GM19452 (cell line): ENCODE results near the gene FAM25C.
A peak's percentile ranks its signal among the peaks of the same experiment; 100 is the strongest.
"Not testable (repeated sequence)": the region's sequence is repeated elsewhere in the genome, so short reads cannot be mapped to it uniquely, and the experiment has no call there.

Experiments used
- ATAC-seq: cut with Tn5 transposase; IDR thresholded peaks from one replicate; pipeline ENCODE4 v1.9.1; 2021; ENCODE audit not compliant: unreplicated experiment

The FAM25C gene

GRCh38 chr10:47999691-48000090, at the start of gene FAM25C:
TSS of gene FAM25C (minus strand) at chr10:47999791. CDS start at chr10:47999765, 26 bp downstream.
- not testable (repeated sequence) for ATAC-seq

- ATAC-seq: not testable (repeated sequence)
Observed at GRCh38 chr10:48044557-48044956, 45.0 kb upstream of the FAM25C start.

- ATAC-seq: not testable (repeated sequence)
Observed at GRCh38 chr10:48031390-48031789, 31.8 kb upstream of the FAM25C start.

- not testable (repeated sequence) for ATAC-seq
Observed at GRCh38 chr10:48002306-48002705, 2.7 kb upstream of the FAM25C start.

GRCh38 chr10:47994045-47994444, 5.5 kb downstream of the FAM25C start:
- not testable (repeated sequence) for ATAC-seq

GRCh38 chr10:47992560-47992959, 7.0 kb downstream of the FAM25C start:
- ATAC-seq: not testable (repeated sequence)

GRCh38 chr10:47991706-47992105, 7.9 kb downstream of the FAM25C start:
- not testable (repeated sequence) for ATAC-seq

GRCh38 chr10:47990097-47990496, 9.5 kb downstream of the FAM25C start:
- ATAC-seq: not testable (repeated sequence)

GRCh38 chr10:47989542-47989950, 10.0 kb downstream of the FAM25C start:
- ATAC-seq: not testable (repeated sequence)

GRCh38 chr10:47988718-47989541, 10.7 kb downstream of the FAM25C start:
- ATAC-seq: not testable (repeated sequence)

- ATAC-seq: not testable (repeated sequence)
Observed at GRCh38 chr10:47987952-47988351, 11.6 kb downstream of the FAM25C start.

GRCh38 chr10:47986413-47987230, 13.0 kb downstream of the FAM25C start:
- ATAC-seq: not testable (repeated sequence)

GRCh38 chr10:47975409-47975808, 24.2 kb downstream of the FAM25C start:
- ATAC-seq: not testable (repeated sequence)

GRCh38 chr10:47973131-47973530, 26.5 kb downstream of the FAM25C start:
- not testable (repeated sequence) for ATAC-seq

- not testable (repeated sequence) for ATAC-seq
Observed at GRCh38 chr10:47972077-47972476, 27.5 kb downstream of the FAM25C start.

- ATAC-seq: not testable (repeated sequence)
Observed at GRCh38 chr10:47971598-47971997, 28.0 kb downstream of the FAM25C start.

GRCh38 chr10:47970047-47970446, 29.5 kb downstream of the FAM25C start:
- not testable (repeated sequence) for ATAC-seq

GRCh38 chr10:47968988-47969387, 30.6 kb downstream of the FAM25C start:
- peak; percentile 94 for ATAC-seq

- ATAC-seq: not testable (repeated sequence)
Observed at GRCh38 chr10:47964280-47965063, 35.1 kb downstream of the FAM25C start.

- ATAC-seq: not testable (repeated sequence)
Observed at GRCh38 chr10:47962785-47963184, 36.8 kb downstream of the FAM25C start.

- ATAC-seq: not testable (repeated sequence)
Observed at GRCh38 chr10:47960699-47961098, 38.9 kb downstream of the FAM25C start.
